HG03064 (cell line): ENCODE measurements around the gene NEIL3.
A peak's percentile ranks its signal among the peaks of the same experiment; 100 is the strongest.
"Not testable (repeated sequence)": the region's sequence is repeated elsewhere in the genome, so short reads cannot be mapped to it uniquely, and the experiment has no call there.

Source experiments
- ATAC-seq: cut with Tn5 transposase; IDR thresholded peaks from one replicate; pipeline ENCODE4 v1.9.1; 2021; ENCODE audit warnings: low read depth; ENCODE audit not compliant: unreplicated experiment

The NEIL3 gene

DNA sequence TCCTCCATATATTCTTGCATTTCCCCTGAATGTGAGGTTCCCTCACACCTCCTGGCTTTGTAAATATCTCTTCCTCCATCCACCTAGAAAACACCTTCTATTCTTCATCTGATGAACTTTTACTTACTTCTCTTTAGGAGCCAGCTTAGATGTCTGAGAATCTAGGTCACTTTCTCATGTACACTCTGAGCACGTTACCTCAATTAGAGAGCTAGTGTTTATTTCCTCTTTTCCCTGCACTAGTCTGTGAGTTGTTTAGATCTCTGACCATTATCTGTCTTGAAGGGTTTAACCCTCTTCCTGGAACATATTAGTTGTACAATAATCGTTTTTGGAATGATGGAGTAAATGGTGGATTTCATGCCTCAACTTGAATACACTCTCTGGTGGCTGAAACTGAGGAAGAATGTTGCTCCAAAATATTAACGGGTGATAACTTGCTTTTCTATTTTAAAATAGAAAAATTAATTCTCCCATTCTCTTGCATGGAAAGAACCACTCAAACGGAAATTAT, 8.5 kb upstream of the NEIL3 start:
- ATAC-seq, result no peak

DNA sequence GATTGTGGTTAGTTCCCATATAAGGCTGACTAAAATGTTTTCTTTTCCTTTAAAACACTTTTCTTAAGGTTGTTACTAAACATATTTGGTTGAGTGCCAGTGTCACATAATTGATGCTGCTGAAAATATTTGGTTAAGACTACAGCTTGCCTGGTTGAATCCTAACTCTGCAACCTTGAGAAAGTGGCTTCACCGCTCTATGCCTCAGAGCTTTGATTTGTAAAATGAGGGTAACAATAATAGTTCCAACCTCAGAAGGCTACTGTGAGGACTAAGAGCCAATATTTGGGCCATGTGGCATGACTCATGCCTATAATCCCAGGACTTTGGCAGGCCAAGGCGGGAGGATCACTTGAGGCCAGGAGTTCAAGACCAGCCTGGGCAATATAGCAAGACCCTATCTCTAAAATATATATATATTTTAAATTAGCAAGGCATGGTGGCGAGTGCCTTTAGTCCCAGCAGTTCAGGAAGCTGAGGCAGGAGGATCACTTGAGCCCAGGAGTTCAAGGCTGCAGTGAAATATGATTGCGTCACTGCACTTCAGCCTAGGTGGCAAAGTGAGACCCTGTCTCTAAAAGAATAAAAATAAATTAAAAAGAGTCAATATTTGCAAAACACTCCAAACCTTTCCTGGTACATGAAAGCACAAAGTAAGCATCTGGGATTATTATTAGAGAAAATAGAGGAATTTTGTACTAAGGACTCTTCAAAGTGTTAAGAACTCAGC, 7.1 kb upstream of the NEIL3 start:
- no peak for ATAC-seq

DNA sequence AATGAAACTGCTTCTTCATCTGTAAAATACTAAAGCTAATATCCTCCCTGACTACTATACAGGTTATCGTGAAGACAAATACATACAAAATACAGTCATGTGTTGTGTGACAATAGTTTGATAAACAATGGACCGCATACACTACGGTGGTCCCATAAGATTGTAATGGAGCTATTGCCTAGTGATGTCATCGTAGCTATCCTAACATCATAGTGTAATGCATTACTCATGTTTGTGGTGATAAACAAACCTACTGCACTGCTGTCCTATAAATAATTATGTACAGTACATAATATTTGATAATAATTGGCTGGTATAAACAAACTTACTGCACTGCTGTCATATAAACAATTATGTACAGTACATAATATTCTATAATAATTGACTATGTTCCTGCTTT, 5.6 kb upstream of the NEIL3 start:
- no peak for ATAC-seq

DNA sequence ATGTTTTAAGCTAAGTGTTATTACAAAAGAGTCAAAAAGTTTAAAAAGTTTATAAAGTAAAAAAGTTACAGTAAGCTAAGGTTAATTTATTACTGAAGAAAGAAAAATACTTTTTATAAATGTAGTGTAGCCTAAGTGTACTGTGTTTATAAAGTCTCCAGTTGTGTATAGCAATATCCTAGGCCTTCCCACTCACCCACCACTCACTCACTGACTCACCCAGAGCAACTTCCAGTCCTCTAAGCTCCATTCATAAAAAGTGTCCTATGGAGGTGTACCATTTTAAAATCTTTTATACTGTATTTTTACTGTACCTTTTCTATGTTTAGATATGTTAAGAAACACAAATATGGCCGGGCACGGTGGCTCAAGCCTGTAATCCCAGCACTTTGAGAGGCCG, 4.8 kb upstream of the NEIL3 start:
- not testable (repeated sequence) for ATAC-seq

DNA sequence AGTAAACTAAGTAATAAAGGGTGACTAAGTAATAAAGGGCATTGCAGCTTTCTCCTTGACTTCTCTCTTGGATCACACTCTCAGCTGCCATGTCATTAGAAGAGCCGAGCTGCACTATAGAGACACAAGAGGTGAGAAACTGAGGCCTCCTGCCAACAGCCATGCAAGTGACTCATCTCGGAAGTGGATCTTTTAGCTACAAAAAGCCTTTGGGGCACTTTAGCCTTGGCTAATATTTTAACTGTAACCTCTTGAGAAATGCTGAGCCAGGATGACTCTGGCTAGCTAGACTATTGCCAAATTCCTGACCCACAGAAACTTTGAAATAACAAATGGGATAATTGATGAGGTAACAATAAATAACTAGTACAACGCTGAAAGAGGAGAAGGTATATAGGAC, 1.5 kb upstream of the NEIL3 start:
- ATAC-seq, result no peak

DNA sequence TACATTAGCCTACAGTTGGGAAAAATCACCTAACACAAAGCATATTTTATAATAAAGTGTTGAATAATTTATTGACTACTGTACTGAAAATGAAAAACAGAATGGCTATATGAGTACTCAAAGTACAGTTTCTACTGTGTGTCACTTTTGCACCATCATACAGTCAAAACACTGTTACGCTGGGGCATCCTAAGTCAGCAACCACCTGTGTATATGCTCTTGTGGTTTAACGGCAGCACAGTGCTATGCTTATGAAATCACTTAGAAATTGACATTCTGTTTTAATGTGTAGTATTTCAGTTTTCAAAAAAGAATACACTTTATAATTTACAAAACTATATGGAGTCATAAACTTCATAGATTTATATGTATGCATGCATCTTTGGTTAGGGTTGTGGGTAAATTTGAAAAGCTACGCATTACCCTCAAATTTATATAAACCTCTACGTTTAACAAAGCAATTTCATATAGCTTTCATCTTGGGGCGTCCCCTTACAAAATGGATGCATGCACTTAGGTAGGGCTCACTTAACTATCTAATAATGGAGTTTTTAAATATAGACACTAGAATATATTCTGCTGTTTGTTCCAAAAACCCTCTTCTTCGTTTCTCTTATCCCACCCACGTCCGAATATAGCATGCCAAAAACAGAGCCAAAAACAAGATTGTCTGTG, 690 bp upstream of the NEIL3 start:
- ATAC-seq, result no peak

DNA sequence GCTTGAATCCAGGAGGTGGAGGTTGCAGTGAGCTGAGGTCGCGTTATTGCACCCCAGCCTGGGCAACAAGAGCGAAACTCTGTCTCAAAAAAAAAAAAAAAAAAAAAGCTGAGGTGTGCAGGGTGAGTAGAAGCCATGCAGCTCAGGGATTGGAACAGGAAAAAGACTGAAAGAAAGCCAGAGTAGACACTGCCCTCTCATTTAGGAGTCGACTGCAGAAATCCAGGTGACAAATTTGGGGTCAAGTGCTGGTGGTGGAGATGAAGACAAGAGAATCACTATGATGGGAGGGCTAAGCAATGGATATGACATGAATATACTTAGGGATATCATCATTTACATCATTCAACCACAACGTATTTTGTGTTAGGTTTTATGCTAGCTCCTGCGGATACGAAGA, 1.9 kb downstream of the NEIL3 start:
- no peak for ATAC-seq

DNA sequence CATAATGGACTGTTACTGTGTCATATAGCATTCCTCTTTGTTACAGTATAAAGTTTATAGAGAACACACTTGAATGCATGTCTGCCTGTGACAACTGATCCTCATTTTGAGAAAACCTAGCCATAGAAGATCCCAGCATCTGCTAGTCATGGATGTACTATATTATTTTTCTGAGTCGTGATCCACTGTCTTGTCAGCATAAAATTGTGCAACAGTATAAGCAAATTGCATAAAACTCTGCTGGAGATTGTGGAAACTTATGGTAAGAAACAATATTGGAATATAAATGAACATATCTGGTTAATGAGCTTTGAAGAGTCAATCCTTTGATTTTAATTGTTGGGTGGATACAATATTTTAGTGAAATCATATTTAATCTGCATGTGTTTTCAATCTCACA, 3.6 kb downstream of the NEIL3 start:
- ATAC-seq, result no peak

DNA sequence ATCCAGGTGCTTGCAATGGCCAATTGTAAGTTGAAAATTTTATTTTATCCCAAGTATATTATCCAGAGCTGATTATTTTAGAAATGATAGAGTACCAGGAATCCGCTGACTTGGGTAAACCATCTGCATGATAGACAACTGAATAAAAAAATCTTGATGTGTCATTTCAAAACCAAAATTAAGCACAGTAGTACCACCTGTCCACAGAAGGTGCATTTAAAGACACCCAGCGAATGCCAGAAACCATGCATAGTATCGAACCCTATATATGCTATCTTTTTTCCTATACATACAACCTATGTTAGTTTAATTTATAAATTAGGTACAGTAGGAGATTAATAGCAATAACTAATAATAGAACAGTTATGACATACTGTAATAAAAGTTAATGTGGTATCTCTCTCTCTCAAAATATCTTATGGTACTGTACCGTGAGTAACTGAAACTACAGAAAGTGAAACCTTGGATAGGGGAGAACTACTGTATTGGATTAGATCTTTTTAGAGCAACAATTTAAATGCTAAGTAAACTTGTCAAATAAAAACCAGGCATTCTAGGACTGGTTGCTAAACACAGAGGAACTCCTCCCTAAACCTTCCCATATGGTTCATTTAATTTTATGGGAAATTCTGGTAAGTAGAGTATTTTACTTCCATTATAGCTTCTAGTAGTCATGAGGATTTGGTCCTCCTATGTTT, 6.2 kb downstream of the NEIL3 start:
- ATAC-seq, result no peak

DNA sequence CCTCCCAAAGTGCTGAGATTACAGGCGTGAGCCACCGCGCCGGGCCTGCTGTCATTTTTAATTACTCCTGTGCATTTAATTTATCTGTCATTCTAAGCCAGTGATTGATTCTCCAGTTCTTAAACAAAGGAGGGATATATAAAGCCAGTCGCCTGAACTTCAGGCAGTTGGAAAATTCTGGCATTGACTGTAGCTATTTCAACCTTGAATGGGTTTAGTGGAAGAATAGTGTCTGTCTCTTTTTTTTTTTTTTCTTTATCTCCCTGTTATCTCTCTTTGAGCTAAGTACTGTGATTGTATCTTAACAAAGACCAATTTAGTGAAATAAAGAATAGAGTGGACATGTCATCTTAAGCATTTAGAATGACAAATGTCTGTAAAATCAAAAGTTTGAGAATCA, 11.0 kb downstream of the NEIL3 start:
- no peak for ATAC-seq

DNA sequence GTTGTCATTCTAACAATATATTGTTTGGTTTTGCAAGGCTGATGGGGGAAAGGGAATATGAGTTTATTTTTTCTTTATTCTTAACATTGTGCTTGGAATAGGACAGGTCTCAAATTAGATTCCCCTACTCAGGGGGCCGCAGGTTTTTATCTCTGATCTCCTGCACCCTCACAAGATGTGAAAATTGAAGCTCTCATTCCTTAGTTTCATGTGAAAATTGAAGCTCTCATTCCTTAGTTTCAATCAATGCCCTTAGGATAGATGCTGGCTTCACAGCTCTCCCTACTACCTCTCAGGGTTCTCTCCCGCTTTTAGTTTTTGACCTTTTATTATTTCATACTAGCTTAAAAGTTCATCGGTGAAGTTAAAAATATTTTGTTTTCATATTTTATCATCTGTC, 12.0 kb downstream of the NEIL3 start:
- ATAC-seq, result no peak

DNA sequence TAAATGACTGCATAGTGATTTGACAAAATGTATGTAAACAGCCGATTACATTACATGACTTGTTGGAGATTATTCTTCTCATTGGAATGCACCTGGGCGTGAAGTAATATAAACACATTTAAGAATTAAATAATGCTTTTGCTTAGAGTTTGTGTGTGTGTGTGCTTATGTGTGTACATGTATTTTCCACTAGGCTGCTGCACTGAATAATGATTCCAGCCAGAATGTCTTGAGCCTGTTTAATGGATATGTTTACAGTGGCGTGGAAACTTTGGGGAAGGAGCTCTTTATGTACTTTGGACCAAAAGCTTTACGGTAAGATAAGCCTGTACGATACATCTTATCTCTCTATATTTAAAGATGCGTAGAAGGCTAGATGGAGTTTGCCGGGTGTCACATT, 12.6 kb downstream of the NEIL3 start:
- ATAC-seq, result no peak

DNA sequence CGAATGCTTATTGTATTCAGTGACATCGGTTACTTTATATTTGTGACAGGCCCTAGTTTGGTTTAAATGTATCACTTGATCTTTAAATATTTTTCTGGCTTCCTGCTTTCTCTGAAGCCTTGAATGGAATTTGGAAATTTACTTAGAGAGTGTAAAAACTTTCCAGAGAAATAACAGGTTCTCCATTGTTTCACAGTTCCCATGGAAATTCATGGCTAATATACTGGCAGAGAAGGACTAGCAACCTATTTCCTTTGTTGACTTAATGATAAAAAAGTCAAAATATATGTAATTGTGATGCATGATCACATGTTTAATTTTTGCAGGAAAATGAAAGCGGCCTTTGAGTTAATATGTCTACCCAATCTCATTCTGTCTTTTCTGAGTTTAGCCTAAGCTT, 13.2 kb downstream of the NEIL3 start:
- ATAC-seq, result no peak

DNA sequence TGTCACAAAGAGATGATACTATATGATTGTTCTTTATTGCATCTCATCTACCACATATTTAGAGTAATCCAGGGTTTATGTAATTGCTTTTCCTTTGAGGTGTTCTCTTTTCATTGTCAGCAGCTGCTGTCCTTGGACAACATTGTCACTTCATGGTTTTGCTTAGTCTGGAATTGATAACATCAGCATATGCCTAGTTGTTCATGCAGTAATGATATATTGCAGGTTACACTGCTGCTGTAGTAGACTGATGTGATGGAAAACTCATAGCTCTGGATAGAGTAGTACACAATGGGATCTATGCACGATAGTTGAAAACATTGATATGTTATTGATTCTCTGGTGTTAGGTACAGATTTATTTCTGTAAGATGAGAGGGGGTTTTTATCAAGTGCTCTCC, 13.7 kb downstream of the NEIL3 start:
- no peak for ATAC-seq

DNA sequence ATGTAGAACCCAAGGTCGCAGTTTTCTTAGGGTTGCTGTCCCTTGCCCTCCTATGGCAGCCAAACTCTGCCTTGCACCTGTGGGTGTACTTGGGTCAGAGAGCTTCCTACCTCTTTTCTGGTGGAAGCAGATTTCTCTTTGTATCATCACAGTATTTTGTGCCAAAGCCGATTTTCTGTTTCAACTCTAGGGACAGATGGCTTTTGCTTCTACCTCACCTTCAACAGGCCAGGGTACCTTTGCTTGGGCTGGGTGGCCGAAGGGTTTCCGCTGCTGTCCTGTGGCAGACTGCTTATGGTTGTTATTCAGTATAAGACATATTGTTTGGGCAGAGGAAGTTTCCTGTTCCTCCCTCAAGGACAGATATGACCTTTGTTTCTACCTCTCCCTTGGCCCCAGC, 22.4 kb downstream of the NEIL3 start:
- no peak for ATAC-seq

DNA sequence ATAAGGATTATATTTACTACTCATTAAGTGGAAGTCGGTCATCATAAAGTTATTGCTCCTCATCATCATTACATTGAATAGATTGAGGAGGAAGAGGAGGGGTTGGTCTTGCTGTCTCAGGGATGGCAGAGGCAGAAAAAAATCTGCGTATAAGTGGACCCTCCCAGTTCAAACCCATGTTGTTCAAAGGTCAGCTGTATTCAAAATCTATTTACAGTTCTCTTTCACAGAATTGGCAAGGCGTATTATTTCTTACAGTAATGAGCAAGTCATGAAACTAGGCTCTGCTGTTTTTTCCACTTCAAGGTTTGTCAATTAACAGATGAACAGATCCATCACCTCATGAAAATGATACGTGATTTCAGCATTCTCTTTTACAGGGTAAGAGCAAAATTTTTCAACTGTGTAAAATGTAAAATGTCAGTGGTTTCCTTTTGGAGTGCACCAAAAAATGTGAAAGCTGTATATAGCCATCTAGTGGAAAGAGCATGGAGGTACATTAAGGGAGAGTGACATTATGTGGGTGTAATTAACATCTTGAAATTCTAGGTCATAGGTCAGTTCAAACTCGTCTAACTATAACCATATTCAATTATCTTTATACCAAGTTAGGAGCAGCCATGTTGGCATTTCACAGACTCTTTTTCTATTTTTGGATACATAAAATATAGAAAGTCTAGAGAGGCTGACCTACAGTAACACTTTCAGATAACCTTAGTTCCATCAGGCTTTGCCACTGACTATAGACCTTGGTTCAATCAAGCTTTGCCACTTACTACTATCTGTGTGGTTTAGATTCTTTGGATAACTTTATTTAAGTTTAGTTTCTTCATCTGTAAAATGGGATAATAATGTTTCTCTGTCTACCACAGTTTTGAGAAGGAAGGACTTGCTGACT, 30.1 kb downstream of the NEIL3 start:
- ATAC-seq, result peak; percentile 96

DNA sequence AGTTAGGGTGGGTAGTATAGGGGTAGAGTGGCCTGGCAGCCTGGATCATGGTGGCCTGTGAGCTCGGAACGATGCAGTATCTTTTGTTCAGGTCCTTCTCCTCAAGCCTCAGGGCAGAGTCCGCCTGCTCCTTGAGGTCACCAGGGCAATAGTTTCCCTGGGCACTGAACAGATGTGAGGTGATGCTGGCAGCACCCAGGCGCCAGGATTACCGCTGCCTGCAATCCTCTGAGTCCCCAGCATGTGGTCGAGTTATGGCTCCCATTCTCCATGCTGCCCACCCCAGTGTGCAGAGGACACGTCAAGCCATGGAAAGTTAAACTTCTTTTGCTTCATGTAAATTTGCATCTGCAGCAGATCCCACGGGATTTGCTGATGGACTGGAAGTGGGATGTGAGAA, 38.7 kb downstream of the NEIL3 start:
- ATAC-seq, result no peak

DNA sequence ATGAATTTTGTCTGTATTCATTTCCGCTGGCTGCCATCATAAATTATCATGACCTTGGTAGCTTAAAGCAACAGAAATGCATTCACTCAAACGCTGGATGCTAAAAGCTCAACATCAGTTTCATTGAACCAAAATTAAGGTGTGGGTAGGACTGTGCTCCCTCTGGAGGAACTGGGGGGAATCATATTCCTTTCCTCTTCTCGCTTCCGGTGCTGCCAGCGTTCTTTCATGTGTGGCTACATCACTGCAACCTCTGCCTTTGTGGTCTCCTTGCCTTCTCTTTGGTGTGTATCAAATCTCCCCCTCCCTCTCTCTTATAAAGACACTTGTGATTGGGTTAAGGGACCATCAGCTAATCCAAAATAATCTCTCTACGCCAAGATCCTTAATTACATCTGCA, 39.5 kb downstream of the NEIL3 start:
- ATAC-seq, result no peak

DNA sequence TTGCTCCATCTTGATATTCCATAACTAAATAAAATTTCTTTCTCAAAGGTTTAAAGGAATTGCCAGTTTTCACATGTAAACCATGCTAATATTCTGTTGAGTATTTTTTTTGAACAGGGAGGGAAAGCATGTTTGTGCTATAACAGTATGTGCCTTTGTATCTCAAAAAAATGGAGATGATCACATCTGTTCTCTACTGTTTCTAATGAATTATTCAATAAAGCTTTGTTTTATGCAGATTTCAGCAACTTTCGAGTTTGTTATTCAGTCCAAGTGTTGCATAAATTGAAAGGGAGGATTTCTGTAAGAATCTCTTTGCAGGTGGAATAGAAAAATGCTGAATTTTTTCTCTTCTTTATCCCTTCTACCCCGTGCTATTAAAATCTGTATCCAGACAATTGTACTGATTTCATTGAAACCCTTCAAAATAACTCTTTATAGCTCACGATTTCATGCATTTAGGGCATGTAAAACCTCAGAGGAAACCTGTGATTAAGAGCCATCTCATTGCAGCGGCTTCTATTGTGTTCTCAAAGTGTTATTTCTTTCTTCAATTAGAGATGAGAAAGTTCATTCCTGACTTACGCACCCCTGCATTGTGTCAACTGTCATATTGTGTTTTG, 42.1 kb downstream of the NEIL3 start:
- ATAC-seq, result no peak

DNA sequence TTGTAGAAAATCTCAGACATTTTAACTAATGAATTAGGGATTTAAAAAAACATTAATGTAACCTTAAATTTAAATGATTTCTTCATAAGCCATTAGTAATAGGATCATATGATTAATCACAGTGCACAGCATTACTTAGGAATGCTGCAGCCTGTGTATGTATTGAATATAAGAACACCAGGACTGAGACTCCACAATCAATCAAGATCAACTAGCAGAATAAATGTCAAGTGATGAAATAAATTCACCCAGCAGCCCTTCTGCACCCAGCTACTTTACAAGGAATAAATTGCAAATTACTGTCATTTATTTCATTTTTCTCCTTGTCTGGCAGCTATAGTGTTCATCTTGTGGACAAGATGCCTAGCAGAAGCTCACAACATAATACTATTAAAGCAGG, 46.5 kb downstream of the NEIL3 start:
- ATAC-seq, result no peak
